HEK293 (cell line): ENCODE data around the gene GLUD2.
"Not testable (repeated sequence)": the region's sequence is repeated elsewhere in the genome, so short reads cannot be mapped to it uniquely, and the experiment has no call there.

ENCODE experiments used
- CTCF ChIA-PET: fragments of 350-600 bp; formaldehyde crosslinking; extraction: SDS; loops from one replicate; lab custom pipeline; 2021; ENCODE audit warnings: antibody characterized with exemption; lab: Yijun Ruan, JAX
- POLR2A ChIA-PET: fragments of 300-600 bp; formaldehyde crosslinking; extraction: SDS; loops from one replicate; lab custom pipeline; 2020; ENCODE audit warnings: antibody characterized with exemption, inconsistent platforms; lab: Yijun Ruan, JAX
- H3K27ac ChIP-seq: fragments of 200-500 bp; sonication (Bioruptor generic); 2 replicates; pipeline ENCODE4 v1.5.1; 2014; ENCODE audit warnings: low read depth, low read length, control low read depth, inconsistent platforms; ENCODE audit errors: extremely low read depth
- H3K36me3 ChIP-seq, 2 experiments: fragments of 200-500 bp in 1 of 2; sonication (Bioruptor generic) in 1 of 2; 1 replicate in 1 of 2; 2 replicates in 1 of 2; pipeline ENCODE4 v1.5.1; 2014 to 2017; ENCODE audit warnings: inconsistent platforms in 2 of 2, low read length in 2 of 2; ENCODE audit not compliant: control insufficient read depth in 2 of 2, insufficient read depth in 1 of 2
- H3K4me1 ChIP-seq: fragments of 200-500 bp; sonication (Bioruptor generic); 2 replicates; pipeline ENCODE4 v1.5.1; 2014; ENCODE audit warnings: mild to moderate bottlenecking, low read length, inconsistent platforms; ENCODE audit not compliant: control insufficient read depth, insufficient read depth
- H3K4me3 ChIP-seq: 2 replicates; pipeline ENCODE4 v1.5.1; 2011; ENCODE audit warnings: low read depth, mild to moderate bottlenecking, control low read depth, low read length, moderate library complexity
- H3K9me3 ChIP-seq: fragments of 200-500 bp; sonication (Bioruptor generic); 2 replicates; pipeline ENCODE4 v1.5.1; 2014; ENCODE audit warnings: low read depth, low read length, inconsistent platforms; ENCODE audit not compliant: control insufficient read depth, insufficient read depth
- AEBP2 ChIP-seq: fragments of 450-650 bp; formaldehyde crosslinking; IDR thresholded peaks from 2 replicates; pipeline ENCODE4 v1.5.1; 2016; ENCODE audit warnings: missing biosample characterization, missing genetic modification characterization, borderline replicate concordance
- BCL11B ChIP-seq: fragments of 450-650 bp; formaldehyde crosslinking; IDR thresholded peaks from 2 replicates; pipeline ENCODE4 v1.5.1; 2016; ENCODE audit warnings: low read depth, missing biosample characterization, missing genetic modification characterization
- OSR2 ChIP-seq: fragments of 450-650 bp; formaldehyde crosslinking; IDR thresholded peaks from 2 replicates; pipeline ENCODE4 v1.5.1; 2016; ENCODE audit warnings: missing biosample characterization, missing genetic modification characterization
- PRDM10 ChIP-seq: fragments of 450-650 bp; formaldehyde crosslinking; IDR thresholded peaks from 2 replicates; pipeline ENCODE4 v1.5.1; 2016; ENCODE audit warnings: missing biosample characterization, missing genetic modification characterization
- SCRT2 ChIP-seq: fragments of 450-650 bp; formaldehyde crosslinking; IDR thresholded peaks from 2 replicates; pipeline ENCODE4 v1.5.1; 2016; ENCODE audit warnings: missing biosample characterization, missing genetic modification characterization
- ZBTB10 ChIP-seq: fragments of 450-650 bp; formaldehyde crosslinking; IDR thresholded peaks from 2 replicates; pipeline ENCODE4 v1.5.1; 2016; ENCODE audit warnings: missing biosample characterization, missing genetic modification characterization
- ZFP69B ChIP-seq: fragments of 450-650 bp; formaldehyde crosslinking; IDR thresholded peaks from 2 replicates; pipeline ENCODE4 v1.5.1; 2016; ENCODE audit warnings: missing biosample characterization, missing genetic modification characterization
- ZNF292 ChIP-seq: fragments of 450-650 bp; formaldehyde crosslinking; IDR thresholded peaks from 2 replicates; pipeline ENCODE4 v1.5.1; 2016; ENCODE audit warnings: low read depth, missing biosample characterization, missing genetic modification characterization, borderline replicate concordance
- ZNF335 ChIP-seq: fragments of 450-650 bp; formaldehyde crosslinking; conservative IDR thresholded peaks from 2 replicates; pipeline ENCODE4 v1.5.1; 2016; ENCODE audit warnings: missing biosample characterization, missing genetic modification characterization
- ZNF473 ChIP-seq: fragments of 450-650 bp; formaldehyde crosslinking; IDR thresholded peaks from 2 replicates; pipeline ENCODE4 v1.5.1; 2017; ENCODE audit warnings: missing biosample characterization, missing genetic modification characterization
- ZNF600 ChIP-seq: fragments of 450-650 bp; formaldehyde crosslinking; IDR thresholded peaks from 2 replicates; pipeline ENCODE4 v1.5.1; 2016; ENCODE audit warnings: missing biosample characterization, missing genetic modification characterization
- ZNF621 ChIP-seq: fragments of 450-650 bp; formaldehyde crosslinking; IDR thresholded peaks from 2 replicates; pipeline ENCODE4 v1.5.1; 2017; ENCODE audit warnings: missing biosample characterization, missing genetic modification characterization
- ZNF654 ChIP-seq: fragments of 450-650 bp; formaldehyde crosslinking; IDR thresholded peaks from 2 replicates; pipeline ENCODE4 v1.5.1; 2016; ENCODE audit warnings: low read depth, missing biosample characterization, missing genetic modification characterization
- ZNF692 ChIP-seq: fragments of 450-650 bp; formaldehyde crosslinking; IDR thresholded peaks from 2 replicates; pipeline ENCODE4 v1.5.1; 2016; ENCODE audit warnings: missing biosample characterization, missing genetic modification characterization
- ZNF843 ChIP-seq: fragments of 450-650 bp; formaldehyde crosslinking; IDR thresholded peaks from 2 replicates; pipeline ENCODE4 v1.5.1; 2016; ENCODE audit warnings: missing biosample characterization, missing genetic modification characterization
- ZSCAN23 ChIP-seq: fragments of 450-650 bp; formaldehyde crosslinking; IDR thresholded peaks from 2 replicates; pipeline ENCODE4 v1.5.1; 2016; ENCODE audit warnings: missing biosample characterization, missing genetic modification characterization

GLUD2 gene

GRCh38 chrX:121047441-121048419, at the start of gene GLUD2:
Gene GLUD2 (plus strand): TSS chrX:121047610. CDS start chrX:121047685, 75 bp downstream.
- H3K36me3 ChIP-seq, H3K4me1 ChIP-seq, POLR2A ChIA-PET, H3K27ac ChIP-seq, H3K9me3 ChIP-seq: not testable (repeated sequence)
- CTCF ChIA-PET: interaction anchor here (0.5 to 1.2 kb wide), 2 partner anchors 19 to 38 kb away, joined by 3 to 8 read pairs; no protein-coding TSS in a partner anchor
- peak within 1 kb of the TSS; percentile 33 for H3K4me3 ChIP-seq
- TF ChIP-seq ZNF692 (tag by site-specific recombination) (peak; percentile 91), ZFP69B (tag by site-specific recombination) (peak; percentile 73; the same call in 1 of the 2 replicates)

GRCh38 chrX:120999413-120999812, 48.0 kb upstream of the GLUD2 start:
- H3K9me3 ChIP-seq: no peaks in the 10 kb centered on the region
- H3K4me1 ChIP-seq: no peaks in the 10 kb centered on the region
- ChIA-PET POLR2A (no interaction called here), CTCF (no interaction called here)
- no peak overlapping the region for H3K4me3 ChIP-seq
- TF ChIP-seq ZNF335 (tag by site-specific recombination) (no peak), ZNF473 (no peak), ZSCAN23 (tag by site-specific recombination) (no peak)
- no peak overlapping the region for H3K27ac ChIP-seq
- H3K36me3 ChIP-seq: no peaks in the 10 kb centered on the region

- Histone ChIP-seq H3K4me1 (no peaks in the 10 kb centered on the region), H3K36me3 (no peaks in the 10 kb centered on the region), H3K9me3 (no peaks in the 10 kb centered on the region), H3K4me3 (no peak overlapping the region), H3K27ac (no peak overlapping the region)
- POLR2A ChIA-PET: no interaction called here
- CTCF ChIA-PET: interaction anchor here (0.6 to 1.0 kb wide), 2 partner anchors 8 to 1708 kb away, joined by 3 read pairs; no protein-coding TSS in a partner anchor
- TF ChIP-seq ZNF654 (tag by site-specific recombination): peak; percentile 31; the same call in 1 of the 2 replicates
- no peak for TF ChIP-seq AEBP2 (tag by site-specific recombination)
Observed at GRCh38 chrX:121000589-121000988, 46.8 kb upstream of the GLUD2 start.

- Histone ChIP-seq H3K4me3 (no peak overlapping the region), H3K9me3 (no peaks in the 10 kb centered on the region), H3K36me3 (no peaks in the 10 kb centered on the region), H3K27ac (no peak overlapping the region), H3K4me1 (no peaks in the 10 kb centered on the region)
- CTCF ChIA-PET: interaction anchor here (0.7 to 1.1 kb wide), 2 partner anchors 8 to 15 kb away, joined by 3 read pairs; no protein-coding TSS in a partner anchor
- POLR2A ChIA-PET: no interaction called here
- no peak for TF ChIP-seq ZNF621 (tag by site-specific recombination)
- no peak for TF ChIP-seq OSR2 (tag by site-specific recombination)
- TF ChIP-seq ZNF600 (tag by site-specific recombination): no peak
- no peak for TF ChIP-seq ZNF292 (tag by site-specific recombination)
- TF ChIP-seq SCRT2 (tag by site-specific recombination): no peak
- no peak for TF ChIP-seq PRDM10
- TF ChIP-seq ZNF843 (tag by site-specific recombination): no peak
- TF ChIP-seq BCL11B (tag by site-specific recombination): no peak
- TF ChIP-seq ZBTB10 (tag by site-specific recombination): no peak
Observed at GRCh38 chrX:121008920-121009319, 38.5 kb upstream of the GLUD2 start.
